ENCODE data around the gene UBE2R2. TPM values are rescaled to one million over a fixed set of nuclear protein-coding genes. Genes with fewer than 3 reads are reported as not detected.
"Not testable (repeated sequence)": the region's sequence is repeated elsewhere in the genome, so short reads cannot be mapped to it uniquely, and the experiment has no call there.

UBE2R2 gene
- total RNA-seq, 2 donors from 2014 or later = 66.4 to 74.4 TPM

- H3K27ac ChIP-seq (ENCODE audit: low read depth, low read length) = no peak overlapping the region
- H3K9me3 ChIP-seq (ENCODE audit: control insufficient read depth, low read length) = no peaks in the 10 kb centered on the region
- no peak for TF ChIP-seq CTCF (conservative IDR thresholded peaks at IDR 0.05)
- H3K36me3 Mint-ChIP-seq (ENCODE audit: low read depth) = peaks cover 13% of the 10 kb centered on the region
- H3K27ac Mint-ChIP-seq = no peak overlapping the region
- no peaks in the 10 kb centered on the region for H3K27me3 ChIP-seq (ENCODE audit: control insufficient read depth, insufficient read depth, low read length, poor library complexity, severe bottlenecking)
- H3K4me1 ChIP-seq (ENCODE audit: control insufficient read depth, insufficient read depth, low read length) = peaks cover 6% of the 10 kb centered on the region
- H3K36me3 ChIP-seq (ENCODE audit: control insufficient read depth, insufficient read depth, low read length) = peaks cover 5% of the 10 kb centered on the region
- DNase-seq = no peak
- no peaks in the 10 kb centered on the region for H3K27me3 Mint-ChIP-seq (ENCODE audit: insufficient read depth)
- peaks cover 21% of the 10 kb centered on the region for H3K4me1 Mint-ChIP-seq
- peak overlapping the region; percentile 82 for H3K4me3 Mint-ChIP-seq
- H3K9me3 Mint-ChIP-seq = no peaks in the 10 kb centered on the region
- WGBS, 2 experiments (ENCODE audit: insufficient coverage in 1 of 2, insufficient read length in 1 of 2) = 80 to 84% methylated on average over 3 to 4 of the region's 4 CpGs
- peak overlapping the region; percentile 31 for H3K9ac ChIP-seq (ENCODE audit: extremely low read depth, low read length, poor library complexity, severe bottlenecking)
- peak overlapping the region; percentile 100 for H3K4me3 ChIP-seq (ENCODE audit: low read length)
Measured at GRCh38 chr9:33820231-33820745, 3.3 kb downstream of the UBE2R2 start.

DNA sequence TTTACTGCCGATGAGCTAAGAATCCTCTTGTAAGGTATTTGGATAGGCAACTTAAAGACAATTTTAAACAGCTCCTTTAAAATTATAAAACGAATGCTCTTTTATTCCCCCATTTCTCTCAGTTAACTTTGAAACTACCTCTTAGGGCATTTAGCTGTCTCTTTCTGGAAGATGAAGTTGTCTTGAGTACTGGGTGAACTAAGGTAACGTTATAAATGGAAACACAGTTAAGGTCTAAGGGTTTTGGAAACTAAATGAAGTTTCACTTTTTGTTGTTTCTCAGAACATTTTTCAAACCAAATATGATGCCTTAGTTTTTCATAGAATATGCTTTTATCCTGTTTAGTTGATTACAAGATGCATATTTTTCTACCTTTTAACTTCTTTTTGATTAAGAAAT, 6.8 kb downstream of the UBE2R2 start:
- Mint-ChIP-seq H3K9me3 (no peaks in the 10 kb centered on the region), H3K36me3 (ENCODE audit: low read depth) (peaks cover 22% of the 10 kb centered on the region), H3K27ac (no peak overlapping the region), H3K4me3 (no peak overlapping the region), H3K27me3 (ENCODE audit: insufficient read depth) (no peaks in the 10 kb centered on the region), H3K4me1 (peaks cover 12% of the 10 kb centered on the region)
- no peak for TF ChIP-seq CTCF (conservative IDR thresholded peaks at IDR 0.05)
- Histone ChIP-seq H3K27ac (ENCODE audit: low read depth, low read length) (no peak overlapping the region), H3K9me3 (ENCODE audit: control insufficient read depth, low read length) (no peaks in the 10 kb centered on the region), H3K27me3 (ENCODE audit: control insufficient read depth, insufficient read depth, low read length, poor library complexity, severe bottlenecking) (no peaks in the 10 kb centered on the region), H3K36me3 (ENCODE audit: control insufficient read depth, insufficient read depth, low read length) (peaks cover 14% of the 10 kb centered on the region), H3K4me1 (ENCODE audit: control insufficient read depth, insufficient read depth, low read length) (no peaks in the 10 kb centered on the region), H3K9ac (ENCODE audit: extremely low read depth, low read length, poor library complexity, severe bottlenecking) (no peak overlapping the region), H3K4me3 (ENCODE audit: low read length) (no peak overlapping the region)
- no peak for DNase-seq
- 100% methylated on average over 3 of the region's 3 CpGs; no CpG with 5 or more reads in 1 of the 2 experiments for WGBS, 2 experiments (ENCODE audit: insufficient coverage in 1 of 2, insufficient read length in 1 of 2)

DNA sequence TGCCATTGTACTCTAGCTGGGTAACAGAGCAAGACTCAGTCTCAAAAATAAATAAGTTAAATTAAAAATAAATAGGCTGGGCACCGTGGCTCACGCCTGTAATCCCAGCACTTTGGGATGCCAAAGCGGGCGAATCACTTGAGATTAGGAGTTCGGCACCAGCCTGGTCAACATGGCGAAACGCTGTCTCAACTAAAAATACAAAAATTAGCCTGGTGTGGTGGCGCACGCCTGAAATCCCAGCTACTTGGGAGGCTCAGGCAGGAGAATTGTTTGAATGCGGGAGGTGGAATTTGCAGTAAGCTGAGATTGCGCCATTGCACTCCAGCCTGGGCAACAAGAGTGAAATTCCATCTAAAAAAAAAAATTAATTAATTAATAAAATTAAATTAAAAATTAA, 10.3 kb downstream of the UBE2R2 start:
- H3K9me3 Mint-ChIP-seq = not testable (repeated sequence)

DNA sequence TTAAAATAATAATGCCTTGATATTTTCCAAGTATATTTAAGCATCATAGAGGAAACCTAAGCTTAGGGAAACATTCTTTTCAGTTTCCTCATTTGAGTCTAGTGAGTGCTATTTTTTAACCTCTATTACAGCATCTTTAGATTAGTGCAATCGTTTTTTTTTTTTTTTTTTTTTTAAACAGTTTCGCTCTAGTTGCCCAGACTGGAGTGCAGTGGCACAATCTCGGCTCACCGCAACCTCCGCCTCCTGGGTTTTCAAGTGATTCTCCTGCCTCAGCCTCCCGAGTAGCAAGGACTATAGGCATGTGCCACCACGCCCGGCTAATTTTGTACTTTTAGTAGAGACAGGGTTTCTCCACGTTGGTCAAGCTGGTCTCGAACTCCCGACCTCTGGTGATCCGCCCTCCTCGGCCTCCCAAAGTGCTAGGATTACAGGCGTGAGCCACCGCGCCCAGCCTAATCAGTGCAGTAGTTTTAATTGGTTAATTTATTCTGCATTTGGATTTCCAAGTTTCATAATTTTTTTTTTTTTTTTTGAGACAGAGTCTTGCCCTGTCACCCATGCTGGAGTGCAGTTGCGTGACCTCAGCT, 12.8 kb downstream of the UBE2R2 start:
- H3K4me3 Mint-ChIP-seq; H3K9ac ChIP-seq (ENCODE audit: extremely low read depth, low read length, poor library complexity, severe bottlenecking); H3K9me3 ChIP-seq (ENCODE audit: control insufficient read depth, low read length); H3K9me3 Mint-ChIP-seq; H3K27ac ChIP-seq (ENCODE audit: low read depth, low read length); H3K27ac Mint-ChIP-seq; H3K4me1 ChIP-seq (ENCODE audit: control insufficient read depth, insufficient read depth, low read length); DNase-seq; H3K4me1 Mint-ChIP-seq; H3K27me3 ChIP-seq (ENCODE audit: control insufficient read depth, insufficient read depth, low read length, poor library complexity, severe bottlenecking); H3K4me3 ChIP-seq (ENCODE audit: low read length); H3K27me3 Mint-ChIP-seq (ENCODE audit: insufficient read depth): not testable (repeated sequence)
- peaks cover 11% of the 10 kb centered on the region for H3K36me3 Mint-ChIP-seq (ENCODE audit: low read depth)
- 91 to 98% methylated on average over 15 to 17 of the region's 17 CpGs for WGBS, 2 experiments (ENCODE audit: insufficient coverage in 1 of 2, insufficient read length in 1 of 2)
- peaks cover 16% of the 10 kb centered on the region for H3K36me3 ChIP-seq (ENCODE audit: control insufficient read depth, insufficient read depth, low read length)

More for the DNA sequence above, 10.3 kb downstream of the UBE2R2 start:
- H3K27ac ChIP-seq (ENCODE audit: low read depth, low read length); H3K27me3 ChIP-seq (ENCODE audit: control insufficient read depth, insufficient read depth, low read length, poor library complexity, severe bottlenecking); H3K4me3 Mint-ChIP-seq; H3K9ac ChIP-seq (ENCODE audit: extremely low read depth, low read length, poor library complexity, severe bottlenecking); H3K4me1 Mint-ChIP-seq; H3K9me3 ChIP-seq (ENCODE audit: control insufficient read depth, low read length); H3K27ac Mint-ChIP-seq; H3K27me3 Mint-ChIP-seq (ENCODE audit: insufficient read depth); H3K4me3 ChIP-seq (ENCODE audit: low read length); H3K4me1 ChIP-seq (ENCODE audit: control insufficient read depth, insufficient read depth, low read length); DNase-seq: not testable (repeated sequence)
- H3K36me3 ChIP-seq (ENCODE audit: control insufficient read depth, insufficient read depth, low read length) = peaks cover 19% of the 10 kb centered on the region
- WGBS, 2 experiments (ENCODE audit: insufficient coverage in 1 of 2, insufficient read length in 1 of 2) = 89 to 97% methylated on average over 9 to 10 of the region's 11 CpGs
- peaks cover 20% of the 10 kb centered on the region for H3K36me3 Mint-ChIP-seq (ENCODE audit: low read depth)
